GM23248 (cell line): ENCODE measurements around the gene IGF2BP3. TPM values are rescaled to one million over a fixed set of nuclear protein-coding genes. Genes with fewer than 3 reads are reported as not detected.

Experiments used
- DNase-seq: peaks from one replicate; pipeline ENCODE4 v3.0.0-alpha.2; 2015
- H2AFZ ChIP-seq: fragments of 200-600 bp; sonication (generic); 2 replicates; pipeline ENCODE4 v1.6.1; 2016; ENCODE audit warnings: antibody characterized with exemption
- H3F3A ChIP-seq: fragments of 200-600 bp; sonication (generic); 2 replicates; pipeline ENCODE4 v1.6.1; 2016; ENCODE audit warnings: mild to moderate bottlenecking, antibody characterized with exemption, mixed run types; ENCODE audit not compliant: insufficient read depth
- H3K27ac ChIP-seq: fragments of 200-600 bp; sonication (generic); 2 replicates; pipeline ENCODE4 v1.5.1; 2016; ENCODE audit warnings: mild to moderate bottlenecking
- H3K27me3 ChIP-seq: fragments of 200-600 bp; sonication (generic); replicated peaks from 2 replicates; pipeline ENCODE4 v1.6.1; 2016; ENCODE audit warnings: mild to moderate bottlenecking; ENCODE audit not compliant: insufficient read depth
- H3K36me3 ChIP-seq: fragments of 200-600 bp; sonication (generic); 2 replicates; pipeline ENCODE4 v1.6.1; 2016; ENCODE audit warnings: low read depth, mild to moderate bottlenecking
- H3K4me1 ChIP-seq: fragments of 200-600 bp; sonication (generic); 2 replicates; pipeline ENCODE4 v1.6.1; 2016; ENCODE audit warnings: mild to moderate bottlenecking; ENCODE audit not compliant: insufficient read depth
- H3K4me2 ChIP-seq: fragments of 200-600 bp; sonication (generic); one replicate; pipeline ENCODE4 v1.6.1; 2016; ENCODE audit warnings: mild to moderate bottlenecking; ENCODE audit not compliant: unreplicated experiment
- H3K4me3 ChIP-seq: fragments of 200-600 bp; sonication (generic); 2 replicates; pipeline ENCODE4 v1.5.1; 2016; ENCODE audit warnings: mild to moderate bottlenecking
- H3K79me2 ChIP-seq: fragments of 200-600 bp; sonication (generic); 2 replicates; pipeline ENCODE4 v1.6.1; 2016; ENCODE audit warnings: mild to moderate bottlenecking; ENCODE audit not compliant: insufficient read depth
- H3K9ac ChIP-seq: fragments of 200-600 bp; sonication (generic); 2 replicates; pipeline ENCODE4 v1.6.1; 2016; ENCODE audit warnings: mild to moderate bottlenecking
- H3K9me2 ChIP-seq: fragments of 200-600 bp; sonication (generic); 2 replicates; pipeline ENCODE4 v1.6.1; 2016; ENCODE audit warnings: mixed run types, mild to moderate bottlenecking, moderate library complexity; ENCODE audit not compliant: insufficient read depth
- H3K9me3 ChIP-seq: fragments of 200-600 bp; sonication (generic); one replicate; pipeline ENCODE4 v1.6.1; 2017; ENCODE audit warnings: low read depth
- H4K20me1 ChIP-seq: fragments of 200-600 bp; sonication (generic); 2 replicates; pipeline ENCODE4 v1.6.0; 2016; ENCODE audit not compliant: insufficient read depth
- EZH2 ChIP-seq: fragments of 200-600 bp; sonication (generic); IDR thresholded peaks from 2 replicates; pipeline ENCODE4 v1.6.1; 2018; ENCODE audit warnings: antibody characterized with exemption, mild to moderate bottlenecking; ENCODE audit not compliant: insufficient read depth, poor library complexity, severe bottlenecking
- EZH2phosphoT487 ChIP-seq: fragments of 200-600 bp; sonication (generic); IDR thresholded peaks from 2 replicates; pipeline ENCODE4 v1.6.1; 2018; ENCODE audit warnings: antibody characterized with exemption, moderate library complexity, mild to moderate bottlenecking, low read depth; ENCODE audit not compliant: insufficient read depth
- WGBS, 2 experiments: methylation state at CpG; one replicate each; pipeline ENCODE4 v1.1.6; 2015 to 2017; ENCODE audit warnings: low lambda C conversion rate in 2 of 2, low coverage in 1 of 2; ENCODE audit errors: missing lambda C conversion rate in 2 of 2; 5-methylcytosine and 5-hydroxymethylcytosine counted together
- in situ Hi-C: fragments of 300-500 bp; cut with MboI; formaldehyde crosslinking; loops from 2 replicates; pipeline ENCODE4 v1.15.0; 2020
- polyA plus RNA-seq: library from polyadenylated mRNA; unstranded; fragments of >200 nt; fragmentation: Nextera tagmentation; extraction: Ambion mirVana; gene quantifications from 2 replicates; pipeline ENCODE4 v1.2.1, GENCODE V29; 2016
- total RNA-seq: library from RNA; depleted of rRNA; stranded (reverse); fragments of >200 nt; shearing (Covaris generic); gene quantifications from 2 replicates; pipeline ENCODE4 v1.2.3, GENCODE V29; 2014

The IGF2BP3 gene
- total and polyA plus RNA-seq, 2 experiments from 2014 or later: 7.6 to 18.2 TPM

DNA sequence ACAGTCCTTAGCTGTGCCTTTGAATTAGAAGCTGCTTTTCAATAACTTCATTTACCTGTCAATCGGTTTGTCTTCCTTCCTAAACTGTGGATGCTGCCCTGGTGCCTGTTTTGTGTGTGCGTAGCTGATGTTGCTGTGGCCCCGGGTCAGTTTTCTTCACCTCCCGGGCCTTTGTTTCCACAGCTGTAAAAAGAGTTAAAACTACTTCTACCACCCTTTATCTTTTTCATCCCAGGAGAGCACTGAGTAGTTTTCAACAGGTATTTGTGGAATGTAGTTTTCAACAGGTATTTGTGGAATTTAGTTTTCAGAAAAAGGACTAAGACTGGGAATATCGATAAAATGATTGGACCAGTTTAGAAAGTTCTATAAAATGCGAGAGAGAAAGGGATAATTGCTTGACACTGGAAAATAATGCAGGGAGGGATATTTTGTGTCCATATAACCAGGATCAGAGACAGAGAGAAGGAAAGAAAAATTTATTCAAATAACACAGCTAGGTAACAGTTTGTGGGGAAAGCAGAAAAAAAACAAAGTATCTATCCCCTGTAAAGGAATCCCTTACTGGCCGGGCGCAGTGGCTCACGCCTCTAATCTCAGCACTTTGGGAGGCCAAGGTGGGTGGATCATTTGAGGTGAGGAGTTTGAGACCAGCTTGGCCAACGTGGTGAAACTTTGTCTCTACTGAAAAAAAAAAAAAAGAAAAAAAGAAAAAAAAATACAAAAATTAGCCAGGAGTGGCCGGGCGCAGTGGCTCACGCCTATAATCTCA is 15.9 kb upstream of the IGF2BP3 start:
- Histone ChIP-seq H3K9me2 (no peaks in the 10 kb centered on the region), H3K79me2 (no peaks in the 10 kb centered on the region), H3K9ac (no peak overlapping the region), H2AFZ (no peak overlapping the region), H3K4me2 (no peak overlapping the region), H3K9me3 (no peaks in the 10 kb centered on the region), H3F3A (peaks cover 7% of the 10 kb centered on the region; the same call in 1 of the 2 replicates), H3K4me3 (no peak overlapping the region), H3K27me3 (no peaks in the 10 kb centered on the region), H3K27ac (no peak overlapping the region), H4K20me1 (no peaks in the 10 kb centered on the region), H3K4me1 (no peaks in the 10 kb centered on the region), H3K36me3 (no peaks in the 10 kb centered on the region)
- DNase-seq: no peak
- no peak for TF ChIP-seq EZH2
- no peak for TF ChIP-seq EZH2phosphoT487
- in situ Hi-C loops: no loop called here
- WGBS, 2 experiments: 86% methylated on average over 13 of the region's 13 CpGs

DNA sequence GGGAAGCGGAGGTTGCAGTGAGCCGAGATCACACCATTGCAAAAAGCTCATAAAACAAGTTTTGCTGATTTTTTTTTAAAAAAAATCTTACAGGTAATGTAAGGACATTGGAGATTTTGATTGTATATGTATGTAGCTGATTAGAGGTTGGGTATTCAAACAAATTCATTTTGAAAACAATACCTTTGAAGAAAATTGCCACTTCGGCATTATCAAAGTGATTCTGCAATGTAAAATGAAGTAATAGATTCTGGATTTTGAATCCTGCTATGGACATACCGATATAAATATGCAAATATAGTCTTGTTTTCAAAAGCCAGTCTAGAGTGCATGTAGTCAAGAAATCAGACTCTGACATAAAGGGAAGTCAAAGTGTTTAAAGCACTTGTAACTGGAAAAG is 12.4 kb upstream of the IGF2BP3 start:
- Histone ChIP-seq H3K9me3 (no peaks in the 10 kb centered on the region), H3K27me3 (peaks cover 20% of the 10 kb centered on the region), H3K4me3 (no peak overlapping the region), H3K4me2 (no peak overlapping the region), H3K9ac (no peak overlapping the region), H3K36me3 (no peaks in the 10 kb centered on the region), H3K79me2 (no peaks in the 10 kb centered on the region), H2AFZ (no peak overlapping the region), H4K20me1 (no peaks in the 10 kb centered on the region), H3K27ac (no peak overlapping the region), H3K4me1 (no peaks in the 10 kb centered on the region), H3F3A (peaks cover 3% of the 10 kb centered on the region; the same call in 1 of the 2 replicates), H3K9me2 (no peaks in the 10 kb centered on the region)
- no peak for DNase-seq
- no peak for TF ChIP-seq EZH2phosphoT487
- no peak for TF ChIP-seq EZH2
- 81 to 83% methylated on average over 4 of the region's 4 CpGs for WGBS, 2 experiments
- in situ Hi-C loops: no loop called here

DNA sequence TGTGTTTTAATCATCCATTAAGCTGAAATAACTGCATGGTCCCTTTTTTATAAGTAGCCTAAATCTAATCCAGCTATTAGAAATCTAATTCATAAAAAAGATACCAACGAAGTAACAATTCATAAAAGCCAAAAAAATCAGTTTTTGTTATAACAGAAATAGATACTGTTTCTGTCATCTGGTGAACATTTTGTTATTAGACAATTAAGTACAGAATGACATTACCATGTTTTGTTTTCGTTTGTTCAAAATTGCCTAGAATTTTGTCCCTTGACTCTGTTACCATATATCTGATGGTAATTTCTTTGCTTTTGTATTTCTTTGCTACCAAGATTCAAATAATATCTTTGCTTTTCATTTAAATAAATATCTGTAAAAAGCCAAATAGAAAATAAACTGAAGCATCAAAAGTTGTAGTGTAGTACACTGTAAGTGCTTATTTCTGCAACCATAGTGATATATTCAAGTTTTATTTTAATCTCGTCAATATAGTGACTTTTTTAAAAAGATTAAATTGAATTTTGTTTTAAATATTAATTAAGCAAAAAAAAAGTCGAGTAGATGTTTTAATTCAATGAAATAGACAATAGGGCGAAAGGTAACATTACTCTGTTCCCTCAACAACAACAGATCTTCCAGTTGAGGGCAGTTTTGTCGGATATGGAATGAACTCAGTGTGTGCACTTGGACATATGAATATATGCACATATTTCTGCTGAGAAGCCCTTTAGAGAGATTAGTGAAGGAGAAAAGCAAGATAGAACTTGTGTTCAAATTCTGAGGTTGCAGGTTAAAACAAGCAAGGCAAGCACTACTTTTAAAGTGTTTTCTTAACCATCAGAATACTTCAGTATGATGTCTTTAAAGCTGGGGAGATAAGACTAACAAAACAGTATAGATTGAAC is 7.9 kb upstream of the IGF2BP3 start:
- Histone ChIP-seq H3F3A (0 out of 2 replicates have a peak, but pooled peaks cover 1% of the 10 kb centered on the region), H3K27ac (no peak overlapping the region), H3K4me2 (no peak overlapping the region), H3K9me3 (no peaks in the 10 kb centered on the region), H3K36me3 (no peaks in the 10 kb centered on the region), H3K4me1 (peaks cover 4% of the 10 kb centered on the region; the same call in 1 of the 2 replicates), H3K27me3 (peaks cover 48% of the 10 kb centered on the region), H3K9me2 (no peaks in the 10 kb centered on the region), H3K79me2 (no peaks in the 10 kb centered on the region), H2AFZ (no peak overlapping the region), H4K20me1 (no peaks in the 10 kb centered on the region), H3K4me3 (no peak overlapping the region), H3K9ac (no peak overlapping the region)
- WGBS, 2 experiments: 57 to 58% methylated on average over 6 of the region's 6 CpGs
- DNase-seq: no peak
- TF ChIP-seq EZH2 (peak; percentile 79), EZH2phosphoT487 (no peak)
- in situ Hi-C loops: no loop called here

DNA sequence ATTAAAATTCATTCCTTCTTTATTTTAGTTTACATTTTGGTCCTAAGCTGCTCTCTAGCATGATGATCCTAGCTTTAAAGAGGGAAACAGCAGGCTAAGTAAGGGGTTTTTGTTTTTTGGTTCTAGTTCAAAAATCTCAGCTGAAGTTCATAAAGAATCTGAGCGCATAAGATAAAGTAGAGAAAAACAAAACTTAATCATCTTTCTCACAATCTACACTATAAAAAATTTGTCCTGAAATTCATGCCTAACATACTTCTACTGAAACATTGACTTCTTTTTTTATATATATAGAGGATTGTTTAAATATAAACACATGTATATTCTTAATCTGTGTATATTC is 6.8 kb upstream of the IGF2BP3 start:
- Histone ChIP-seq H2AFZ (no peak overlapping the region), H3K9me2 (no peaks in the 10 kb centered on the region), H3K4me2 (no peak overlapping the region), H3K9ac (no peak overlapping the region), H3K36me3 (no peaks in the 10 kb centered on the region), H3K27ac (no peak overlapping the region), H3K9me3 (no peaks in the 10 kb centered on the region), H3K4me1 (peaks cover 4% of the 10 kb centered on the region; the same call in 1 of the 2 replicates), H3F3A (peaks cover 12% of the 10 kb centered on the region), H3K79me2 (no peaks in the 10 kb centered on the region), H3K27me3 (peaks cover 48% of the 10 kb centered on the region), H3K4me3 (no peak overlapping the region), H4K20me1 (no peaks in the 10 kb centered on the region)
- DNase-seq: no peak
- no peak for TF ChIP-seq EZH2
- TF ChIP-seq EZH2phosphoT487: no peak
- WGBS, 2 experiments: 45 to 66% methylated on average over 1 of the region's 1 CpG
- in situ Hi-C loops: no loop called here
